GM12801 (cell line): Measurements from ENCODE around the gene METTL24.

Experiments used
- TF ChIP-seq, protein P1 (sequence below): IDR thresholded peaks from one replicate; pipeline ENCODE4 v1.5.1; 2011; ENCODE audit warnings: control low read depth; ENCODE audit not compliant: insufficient read length; ENCODE audit errors: extremely low read depth

Gene METTL24

DNA sequence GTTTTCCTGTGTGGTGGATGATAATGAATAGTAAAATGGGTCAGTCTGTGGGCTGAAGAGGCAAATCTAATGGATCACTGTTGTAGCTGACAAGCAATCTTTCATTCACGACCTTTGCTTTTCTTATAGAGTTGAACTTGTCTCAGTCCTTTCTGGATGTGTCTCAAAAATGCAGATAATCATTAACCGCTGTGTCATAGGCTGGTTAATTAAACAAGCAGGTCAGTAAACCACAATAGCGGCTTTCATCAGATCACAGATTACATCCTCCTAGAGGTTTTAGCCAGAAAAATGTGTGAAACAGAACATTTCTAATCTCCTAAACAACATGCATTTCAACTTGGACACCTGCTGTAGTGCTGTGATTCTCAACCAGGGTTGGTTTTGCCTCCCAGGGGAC lies 2.5 kb upstream of the METTL24 start:
- TF ChIP-seq, protein P1, sequence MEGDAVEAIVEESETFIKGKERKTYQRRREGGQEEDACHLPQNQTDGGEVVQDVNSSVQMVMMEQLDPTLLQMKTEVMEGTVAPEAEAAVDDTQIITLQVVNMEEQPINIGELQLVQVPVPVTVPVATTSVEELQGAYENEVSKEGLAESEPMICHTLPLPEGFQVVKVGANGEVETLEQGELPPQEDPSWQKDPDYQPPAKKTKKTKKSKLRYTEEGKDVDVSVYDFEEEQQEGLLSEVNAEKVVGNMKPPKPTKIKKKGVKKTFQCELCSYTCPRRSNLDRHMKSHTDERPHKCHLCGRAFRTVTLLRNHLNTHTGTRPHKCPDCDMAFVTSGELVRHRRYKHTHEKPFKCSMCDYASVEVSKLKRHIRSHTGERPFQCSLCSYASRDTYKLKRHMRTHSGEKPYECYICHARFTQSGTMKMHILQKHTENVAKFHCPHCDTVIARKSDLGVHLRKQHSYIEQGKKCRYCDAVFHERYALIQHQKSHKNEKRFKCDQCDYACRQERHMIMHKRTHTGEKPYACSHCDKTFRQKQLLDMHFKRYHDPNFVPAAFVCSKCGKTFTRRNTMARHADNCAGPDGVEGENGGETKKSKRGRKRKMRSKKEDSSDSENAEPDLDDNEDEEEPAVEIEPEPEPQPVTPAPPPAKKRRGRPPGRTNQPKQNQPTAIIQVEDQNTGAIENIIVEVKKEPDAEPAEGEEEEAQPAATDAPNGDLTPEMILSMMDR, result no peak

DNA sequence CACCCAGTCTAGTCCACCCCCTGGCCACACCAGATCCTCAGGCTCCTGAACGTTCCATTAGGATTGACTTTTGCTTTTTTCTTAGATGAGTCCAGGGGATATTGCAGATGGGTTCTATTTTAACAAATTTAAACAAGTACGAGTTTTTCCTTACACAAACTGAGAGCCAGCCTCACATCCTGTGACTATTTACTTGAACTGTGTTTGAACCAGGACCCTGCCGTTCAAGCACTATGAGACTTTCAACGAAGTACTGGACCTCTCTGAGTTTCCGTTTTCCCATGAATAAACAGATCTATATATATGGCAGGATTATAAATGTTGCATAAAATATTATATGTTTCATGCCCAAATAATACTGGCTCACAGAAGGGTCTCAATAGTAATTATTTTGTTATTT lies 1.4 kb upstream of the METTL24 start:
- TF ChIP-seq, protein P1, result no peak

DNA sequence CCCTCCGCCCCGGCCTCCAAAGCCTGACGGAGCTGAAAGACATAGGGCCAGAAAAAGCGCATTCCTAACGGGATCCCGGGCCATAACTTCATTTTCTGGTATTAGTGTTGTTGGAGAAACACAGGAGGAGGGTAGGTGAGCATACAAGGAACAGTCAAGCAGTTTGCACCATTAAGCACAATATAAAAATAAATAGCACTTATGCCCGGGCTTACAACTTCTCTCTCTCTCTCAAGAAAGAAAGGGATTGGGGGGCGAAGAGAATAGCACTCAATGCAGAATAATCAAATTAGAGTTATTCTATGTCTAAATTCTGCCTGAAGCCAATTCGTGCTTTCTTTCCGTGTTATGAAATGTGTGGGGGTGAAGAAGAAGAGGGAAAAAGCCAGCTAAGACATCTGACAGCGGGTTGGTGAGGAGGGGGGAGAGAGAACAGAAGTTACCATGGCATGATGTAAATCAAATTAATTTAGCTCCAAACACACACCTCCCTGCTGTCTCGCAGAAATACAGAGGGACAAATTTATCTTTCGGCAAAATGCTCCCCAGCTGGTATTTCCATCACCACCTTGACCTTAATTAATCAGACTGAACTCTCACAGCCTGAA lies 508 bp upstream of the METTL24 start:
- TF ChIP-seq, protein P1, result no peak

DNA sequence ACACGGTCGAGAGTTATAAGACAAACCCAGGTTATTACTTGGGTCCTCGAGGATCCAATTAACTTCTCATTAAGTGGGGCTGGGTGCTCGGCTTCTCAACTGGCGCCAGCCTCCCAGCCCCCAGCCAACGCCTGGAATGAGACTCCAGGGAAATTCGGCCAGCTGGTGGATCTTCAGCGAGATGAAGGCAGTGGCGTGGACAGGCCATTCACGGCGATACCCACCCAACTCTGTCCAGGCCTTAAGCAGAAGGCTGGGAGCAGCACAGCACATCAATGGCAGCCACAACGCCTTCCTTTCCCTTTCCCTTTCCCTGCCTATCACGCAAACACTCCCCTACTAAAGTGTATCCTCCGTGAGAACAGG lies 868 bp downstream of the METTL24 start:
- TF ChIP-seq, protein P1, result no peak

DNA sequence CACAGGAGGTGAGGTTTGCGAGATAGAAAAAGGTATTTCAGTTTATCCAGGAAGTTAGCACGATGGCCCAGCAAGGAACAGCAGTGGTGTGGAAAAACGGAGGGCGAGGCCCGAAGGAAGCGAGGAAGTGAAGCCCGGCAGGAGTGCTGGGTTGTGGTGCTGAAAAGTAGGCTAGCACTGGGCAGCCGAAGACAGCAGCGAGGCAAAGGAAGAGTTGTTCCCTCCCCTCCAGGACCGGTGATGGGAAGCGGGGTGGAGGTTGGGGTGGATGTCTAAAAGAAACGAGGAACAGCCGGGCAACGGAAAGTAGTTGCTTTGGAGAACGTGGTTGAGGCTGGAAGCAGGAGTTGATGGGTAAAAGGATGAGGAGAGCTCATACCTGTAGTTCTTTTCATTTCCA lies 1.4 kb downstream of the METTL24 start:
- TF ChIP-seq, protein P1, result no peak

DNA sequence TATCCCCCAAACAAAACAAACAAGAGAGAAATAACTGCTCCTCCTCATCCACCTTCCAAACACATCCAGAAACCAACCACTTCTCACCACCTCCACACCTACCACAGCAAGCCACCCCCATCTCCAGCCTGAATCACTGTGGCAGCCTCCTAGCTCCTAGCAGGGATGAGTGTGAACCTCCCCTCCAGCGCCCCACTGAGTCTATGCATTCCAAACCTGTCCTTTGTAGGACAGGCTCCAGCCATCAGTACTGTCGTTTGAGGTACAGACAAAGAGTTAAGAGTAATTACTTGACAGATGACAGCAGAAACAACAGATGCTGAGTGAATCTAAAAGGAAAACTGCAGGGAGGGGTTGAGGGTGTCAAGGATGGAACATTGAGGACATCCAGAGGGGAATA lies 2.4 kb downstream of the METTL24 start:
- TF ChIP-seq, protein P1, result no peak

DNA sequence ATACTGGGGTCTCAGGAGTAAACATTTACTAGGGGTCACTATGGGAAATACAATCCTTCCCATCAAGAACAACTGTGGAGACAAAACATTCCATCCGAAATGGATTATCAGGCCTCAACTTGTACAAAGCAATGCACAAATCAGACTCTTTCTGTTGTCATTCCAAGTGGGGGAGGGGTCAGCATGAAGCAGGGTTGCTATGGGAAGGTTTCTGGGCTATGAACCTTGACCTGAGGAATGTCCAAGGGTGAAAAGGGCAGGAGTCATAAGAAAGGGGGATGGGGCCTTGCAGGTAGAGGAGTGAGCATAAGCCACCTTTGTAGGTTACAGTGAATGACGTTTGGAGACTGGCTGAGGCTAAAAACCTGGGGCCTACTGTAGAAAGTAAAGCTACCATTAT lies 3.1 kb downstream of the METTL24 start:
- TF ChIP-seq, protein P1, result no peak

DNA sequence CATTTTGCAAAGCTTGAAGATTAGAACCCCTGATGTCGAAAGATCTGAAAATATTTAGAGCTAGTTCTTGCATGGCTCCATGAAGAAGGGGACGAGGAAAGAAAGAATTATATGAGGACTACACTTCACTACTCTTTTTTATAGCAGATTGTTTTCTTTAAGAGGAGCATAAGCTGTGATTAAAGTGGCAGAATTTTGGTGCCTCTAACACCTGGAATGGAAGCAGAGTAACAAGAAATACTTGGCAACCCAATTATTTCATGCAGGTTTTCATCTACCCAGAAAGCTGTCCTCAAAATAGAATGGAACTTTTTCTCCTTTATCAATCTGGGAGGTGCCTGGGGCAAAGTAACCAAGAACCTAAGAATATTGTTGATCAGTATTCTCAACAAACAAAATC lies 4.0 kb downstream of the METTL24 start:
- TF ChIP-seq, protein P1, result no peak
